Retinal pigment epithelial cell (primary cell): Measurements from ENCODE around the gene NLK.
"Not testable (repeated sequence)": the region's sequence is repeated elsewhere in the genome, so short reads cannot be mapped to it uniquely, and the experiment has no call there.

Source experiments
- DNase-seq: peaks from one replicate; pipeline ENCODE4 v3.0.0-alpha.2; 2010; ENCODE audit warnings: low read depth
- H3K4me3 ChIP-seq: 2 replicates; pipeline ENCODE4 v1.5.1; 2011; ENCODE audit warnings: mild to moderate bottlenecking, low read length, control low read depth, moderate library complexity
- CTCF ChIP-seq: conservative IDR thresholded peaks from 2 replicates; pipeline ENCODE4 v1.5.1; 2011; ENCODE audit warnings: low read depth, low read length, control low read depth, inconsistent platforms

NLK gene

GRCh38 chr17:28199115-28199514, 156.6 kb downstream of the NLK start:
- H3K4me3 ChIP-seq = no peak overlapping the region
- no peak for TF ChIP-seq CTCF
- DNase-seq = no peak

- no peak overlapping the region for H3K4me3 ChIP-seq
- no peak for TF ChIP-seq CTCF
- DNase-seq = no peak
These were observed 157.3 kb downstream of the NLK start for GRCh38 chr17:28199728-28200127.

- TF ChIP-seq CTCF = no peak
- DNase-seq = no peak
- no peak overlapping the region for H3K4me3 ChIP-seq
These were observed 158.8 kb downstream of the NLK start for GRCh38 chr17:28201315-28201714.

GRCh38 chr17:28204244-28204643, 161.8 kb downstream of the NLK start:
- TF ChIP-seq CTCF = no peak
- no peak for DNase-seq
- no peak overlapping the region for H3K4me3 ChIP-seq

- H3K4me3 ChIP-seq = no peak overlapping the region
- no peak for DNase-seq
- TF ChIP-seq CTCF = no peak
These were observed 162.3 kb downstream of the NLK start for GRCh38 chr17:28204751-28205150.

GRCh38 chr17:28206292-28206691, 163.8 kb downstream of the NLK start:
- DNase-seq = no peak
- no peak for TF ChIP-seq CTCF
- no peak overlapping the region for H3K4me3 ChIP-seq

GRCh38 chr17:28211811-28212210, 169.3 kb downstream of the NLK start:
- TF ChIP-seq CTCF = no peak
- no peak for DNase-seq
- H3K4me3 ChIP-seq = no peak overlapping the region

- not testable (repeated sequence) for H3K4me3 ChIP-seq, DNase-seq
These were observed 171.1 kb downstream of the NLK start for GRCh38 chr17:28213578-28213977.
